Measurements from ENCODE around the gene EFCC1. TPM values are rescaled to one million over a fixed set of nuclear protein-coding genes. Genes with fewer than 3 reads are reported as not detected.
A peak's percentile ranks its signal among the peaks of the same experiment; 100 is the strongest.

Gene EFCC1
- total RNA-seq, 1 donor from 2014 or later: not detected

- Mint-ChIP-seq H3K9me3 (ENCODE audit: unreplicated experiment) (no peaks in the 10 kb centered on the region), H3K4me1 (ENCODE audit: low read depth, unreplicated experiment) (peaks cover 5% of the 10 kb centered on the region), H3K27me3 (ENCODE audit: unreplicated experiment) (peaks cover 8% of the 10 kb centered on the region), H3K36me3 (ENCODE audit: unreplicated experiment) (no peaks in the 10 kb centered on the region), H3K27ac (ENCODE audit: unreplicated experiment) (no peak overlapping the region), H3K4me3 (ENCODE audit: unreplicated experiment) (no peak overlapping the region)
- no peak for DNase-seq
- no peak for TF ChIP-seq CTCF (IDR thresholded peaks at IDR 0.05; ENCODE audit: partially characterized antibody, unreplicated experiment)
These were observed 9.7 kb upstream of the EFCC1 start for GRCh38 chr3:128991355-128991895.

- Mint-ChIP-seq H3K27ac (ENCODE audit: unreplicated experiment) (no peak overlapping the region), H3K4me3 (ENCODE audit: unreplicated experiment) (peak overlapping the region; percentile 83), H3K36me3 (ENCODE audit: unreplicated experiment) (peaks cover 5% of the 10 kb centered on the region), H3K27me3 (ENCODE audit: unreplicated experiment) (peaks cover 8% of the 10 kb centered on the region), H3K9me3 (ENCODE audit: unreplicated experiment) (no peaks in the 10 kb centered on the region), H3K4me1 (ENCODE audit: low read depth, unreplicated experiment) (peaks cover 5% of the 10 kb centered on the region)
- no peak for TF ChIP-seq CTCF (IDR thresholded peaks at IDR 0.05; ENCODE audit: partially characterized antibody, unreplicated experiment)
- DNase-seq: no peak
These were observed 8.1 kb upstream of the EFCC1 start for GRCh38 chr3:128992926-128993460.

GRCh38 chr3:128993461-128994172 is 7.5 kb upstream of the EFCC1 start, which contains the start of gene CFAP92:
CFAP92 (minus strand) TSS chr3:128994076; CDS start chr3:128993304, 772 bp downstream.
- peaks cover 5% of the 10 kb centered on the region for H3K36me3 Mint-ChIP-seq (ENCODE audit: unreplicated experiment)
- no peak for TF ChIP-seq CTCF (IDR thresholded peaks at IDR 0.05; ENCODE audit: partially characterized antibody, unreplicated experiment)
- no peaks in the 10 kb centered on the region for H3K9me3 Mint-ChIP-seq (ENCODE audit: unreplicated experiment)
- H3K4me1 Mint-ChIP-seq (ENCODE audit: low read depth, unreplicated experiment): peaks cover 7% of the 10 kb centered on the region
- peaks cover 8% of the 10 kb centered on the region for H3K27me3 Mint-ChIP-seq (ENCODE audit: unreplicated experiment)
- peak within 1 kb of the TSS; percentile 83 for H3K4me3 Mint-ChIP-seq (ENCODE audit: unreplicated experiment)
- H3K27ac Mint-ChIP-seq (ENCODE audit: unreplicated experiment): no peak within 1 kb of the TSS
- DNase-seq: peak; percentile 91

- Mint-ChIP-seq H3K4me1 (ENCODE audit: low read depth, unreplicated experiment) (peaks cover 12% of the 10 kb centered on the region), H3K27me3 (ENCODE audit: unreplicated experiment) (peaks cover 8% of the 10 kb centered on the region)
- no peak for TF ChIP-seq CTCF (IDR thresholded peaks at IDR 0.05; ENCODE audit: partially characterized antibody, unreplicated experiment)
These were observed 7.0 kb upstream of the EFCC1 start for GRCh38 chr3:128994173-128994512.

More at GRCh38 chr3:128994173-128994512, 7.0 kb upstream of the EFCC1 start:
- no peak for DNase-seq
- Mint-ChIP-seq H3K4me3 (ENCODE audit: unreplicated experiment) (peak overlapping the region; percentile 77), H3K36me3 (ENCODE audit: unreplicated experiment) (peaks cover 5% of the 10 kb centered on the region), H3K27ac (ENCODE audit: unreplicated experiment) (no peak overlapping the region), H3K9me3 (ENCODE audit: unreplicated experiment) (no peaks in the 10 kb centered on the region)

Data from glutamatergic neuron (in vitro differentiated cells).